ENCODE results near the gene LTK.

Gene LTK

GRCh38 chr15:41546851-41547786 is 33.5 kb upstream of the LTK start:
- TF ChIP-seq CTCF (conservative IDR thresholded peaks at IDR 0.05) = no peak
- H3K27ac ChIP-seq = no peak overlapping the region

GRCh38 chr15:41545218-41545617 is 31.6 kb upstream of the LTK start:
- TF ChIP-seq CTCF (conservative IDR thresholded peaks at IDR 0.05) = no peak
- H3K27ac ChIP-seq = no peak overlapping the region

GRCh38 chr15:41544650-41545015 is 31.0 kb upstream of the LTK start:
- peak overlapping the region; percentile 79 for H3K27ac ChIP-seq
- TF ChIP-seq CTCF (conservative IDR thresholded peaks at IDR 0.05) = no peak

- peak overlapping the region; percentile 79 for H3K27ac ChIP-seq
- no peak for TF ChIP-seq CTCF (conservative IDR thresholded peaks at IDR 0.05)
Measured at GRCh38 chr15:41543521-41543870, 29.9 kb upstream of the LTK start.

- no peak overlapping the region for H3K27ac ChIP-seq
- no peak for TF ChIP-seq CTCF (conservative IDR thresholded peaks at IDR 0.05)
Measured at GRCh38 chr15:41536866-41537265, 23.2 kb upstream of the LTK start.

GRCh38 chr15:41535544-41535943 is 21.9 kb upstream of the LTK start:
- no peak for TF ChIP-seq CTCF (conservative IDR thresholded peaks at IDR 0.05)
- H3K27ac ChIP-seq = no peak overlapping the region

GRCh38 chr15:41530363-41530956 is 16.8 kb upstream of the LTK start:
- no peak for TF ChIP-seq CTCF (conservative IDR thresholded peaks at IDR 0.05)
- H3K27ac ChIP-seq = no peak overlapping the region

All from VCaP (cell line).